ENCODE data around the gene ASS1.

The ASS1 gene

GRCh38 chr9:130500340-130501180, 55.8 kb downstream of the ASS1 start:
- no peak for DNase-seq

DNA sequence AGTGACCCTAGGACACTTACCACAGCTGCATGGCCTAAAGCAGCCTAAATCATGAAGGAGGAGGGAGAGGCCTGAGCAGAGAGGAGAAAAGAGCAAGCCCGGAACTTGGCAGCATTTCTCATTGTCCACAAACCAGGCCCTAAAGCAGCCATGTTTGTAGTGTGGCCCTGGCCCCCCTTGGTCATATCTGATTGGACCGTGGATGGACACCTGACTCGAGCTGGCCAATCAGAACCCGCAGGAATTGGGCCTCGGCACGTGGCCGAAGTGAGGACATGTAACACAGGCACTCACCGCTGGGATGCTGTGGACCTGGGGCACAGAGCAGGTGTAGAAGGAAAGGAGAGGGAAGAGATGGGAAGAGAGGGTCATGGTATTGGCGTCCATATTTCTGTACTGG, 56.9 kb downstream of the ASS1 start:
- DNase-seq, result no peak

DNA sequence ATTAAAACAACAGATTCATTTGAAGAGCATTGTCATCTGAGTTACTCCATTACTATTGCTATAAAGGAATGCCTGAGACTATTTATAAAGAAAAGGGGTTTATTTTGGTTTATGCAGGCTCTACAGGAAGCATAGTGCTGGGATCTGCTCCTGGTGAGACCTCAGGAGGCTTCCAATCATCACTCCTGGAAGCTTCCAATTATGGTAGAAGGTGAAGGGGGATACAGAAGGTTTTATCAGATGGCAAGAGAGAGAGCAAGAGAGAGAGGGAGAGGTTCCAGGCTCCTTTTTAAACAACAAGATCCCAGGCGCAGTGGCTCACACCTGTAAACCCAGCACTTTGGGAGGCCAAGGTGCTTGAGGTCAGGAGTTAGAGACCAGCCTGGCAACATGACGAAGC, 63.5 kb downstream of the ASS1 start:
- DNase-seq, result no peak

- no peak for DNase-seq
These were observed 67.4 kb downstream of the ASS1 start for GRCh38 chr9:130512199-130512598.

GRCh38 chr9:130513078-130513477, 68.3 kb downstream of the ASS1 start:
- DNase-seq, result no peak

- DNase-seq, result no peak
These were observed 73.5 kb downstream of the ASS1 start for GRCh38 chr9:130518233-130518632.

- DNase-seq, result no peak
These were observed 74.4 kb downstream of the ASS1 start for GRCh38 chr9:130518943-130519799.

DNA sequence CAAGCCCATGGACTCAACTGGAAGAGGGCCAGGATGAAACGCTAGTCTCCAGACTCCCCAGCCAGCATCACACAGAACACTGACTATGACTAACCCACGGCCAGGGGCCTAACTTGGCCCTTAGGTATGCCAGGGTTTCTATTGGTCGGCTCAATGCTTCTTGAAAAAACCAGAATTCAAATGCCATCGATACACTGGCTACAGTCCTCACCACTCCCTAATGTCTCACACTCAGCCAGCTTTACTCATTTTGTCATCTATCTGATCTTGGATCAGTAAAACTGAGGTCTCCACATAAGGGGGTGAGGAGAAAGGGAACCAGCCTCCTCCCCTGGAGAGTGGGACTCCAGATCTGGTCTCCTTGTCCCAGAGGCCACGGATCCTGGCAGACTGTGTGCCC, 75.2 kb downstream of the ASS1 start:
- DNase-seq, result no peak

DNA sequence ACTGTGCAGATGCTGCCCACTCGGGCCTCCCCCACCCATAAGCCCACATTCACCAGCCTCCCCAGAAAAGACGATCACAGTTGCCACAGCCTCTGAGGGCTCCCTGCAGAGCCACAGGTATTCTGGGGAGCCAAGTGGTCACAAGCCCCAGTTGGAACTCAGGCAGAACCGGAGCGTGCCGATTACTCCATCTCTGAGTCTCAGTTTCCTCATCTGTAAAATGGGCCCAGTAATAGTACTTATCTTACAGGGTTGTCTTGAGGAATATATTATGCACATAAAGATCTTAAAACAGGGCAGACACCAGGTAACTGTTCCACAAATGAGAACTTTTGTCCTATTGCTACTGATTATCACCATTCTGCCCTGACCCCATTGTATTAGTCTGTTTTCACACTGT, 77.0 kb downstream of the ASS1 start:
- DNase-seq, result no peak

GRCh38 chr9:130522233-130522808, 77.6 kb downstream of the ASS1 start:
- DNase-seq, result no peak

DNA sequence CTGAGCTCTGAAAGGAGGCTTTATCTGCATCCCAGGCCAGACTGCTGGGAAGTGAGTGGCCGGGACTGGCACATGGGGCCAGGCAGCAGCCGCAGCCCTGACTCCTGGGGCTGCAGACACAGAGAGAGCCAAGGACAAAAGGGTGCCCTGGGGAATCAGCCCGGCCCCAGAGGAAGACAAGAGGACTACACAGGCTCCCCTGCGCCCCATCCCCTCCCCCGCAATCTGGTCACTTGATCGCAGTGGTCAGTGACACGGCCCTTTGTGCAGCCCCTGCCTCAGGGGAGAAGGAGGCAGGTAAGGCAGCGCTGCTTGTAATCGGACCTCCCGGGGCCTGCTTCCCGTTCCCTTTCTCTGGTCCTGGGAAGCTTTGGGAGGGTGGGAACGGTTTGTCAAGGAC, 79.2 kb downstream of the ASS1 start:
- DNase-seq, result no peak

GRCh38 chr9:130526193-130526853, 81.6 kb downstream of the ASS1 start:
- DNase-seq, result no peak

DNA sequence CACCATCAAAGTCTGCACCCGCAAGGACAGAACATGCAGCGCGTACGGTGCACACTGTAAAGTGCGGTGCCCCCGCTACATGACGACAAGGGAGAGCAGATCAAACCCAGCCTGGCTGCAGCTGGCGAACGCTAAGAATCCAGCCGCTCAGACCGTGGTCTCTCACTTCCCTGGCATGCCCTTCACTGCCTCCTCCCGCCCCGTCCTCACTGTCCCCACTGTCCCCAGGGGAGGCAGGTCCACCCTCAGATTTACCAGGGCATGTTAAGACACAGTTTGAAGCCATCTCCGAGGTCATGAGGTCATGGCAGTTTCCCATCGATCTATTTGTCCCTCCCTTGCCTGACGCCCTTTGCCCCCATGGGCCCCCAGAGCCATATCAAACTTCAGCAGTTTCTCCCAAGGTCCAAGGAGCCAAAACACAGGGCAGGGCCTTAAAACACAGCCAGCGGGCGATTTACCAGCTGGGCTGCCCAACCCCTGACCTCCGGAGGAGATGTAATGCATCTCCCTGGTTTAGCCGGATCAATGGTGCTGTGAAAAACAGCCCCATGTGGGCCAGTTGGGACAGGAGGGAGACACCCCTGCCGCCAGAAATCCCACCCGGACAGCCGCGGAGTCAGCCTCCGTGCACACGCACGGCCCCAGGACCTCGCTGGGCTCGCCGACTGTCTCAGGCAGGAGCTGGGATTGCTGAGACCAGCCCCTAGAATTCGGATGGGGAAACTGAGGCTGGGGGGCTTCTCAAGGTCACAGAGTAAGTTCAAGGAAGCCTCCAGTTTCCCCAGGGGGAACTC, 82.3 kb downstream of the ASS1 start:
- no peak for DNase-seq

DNA sequence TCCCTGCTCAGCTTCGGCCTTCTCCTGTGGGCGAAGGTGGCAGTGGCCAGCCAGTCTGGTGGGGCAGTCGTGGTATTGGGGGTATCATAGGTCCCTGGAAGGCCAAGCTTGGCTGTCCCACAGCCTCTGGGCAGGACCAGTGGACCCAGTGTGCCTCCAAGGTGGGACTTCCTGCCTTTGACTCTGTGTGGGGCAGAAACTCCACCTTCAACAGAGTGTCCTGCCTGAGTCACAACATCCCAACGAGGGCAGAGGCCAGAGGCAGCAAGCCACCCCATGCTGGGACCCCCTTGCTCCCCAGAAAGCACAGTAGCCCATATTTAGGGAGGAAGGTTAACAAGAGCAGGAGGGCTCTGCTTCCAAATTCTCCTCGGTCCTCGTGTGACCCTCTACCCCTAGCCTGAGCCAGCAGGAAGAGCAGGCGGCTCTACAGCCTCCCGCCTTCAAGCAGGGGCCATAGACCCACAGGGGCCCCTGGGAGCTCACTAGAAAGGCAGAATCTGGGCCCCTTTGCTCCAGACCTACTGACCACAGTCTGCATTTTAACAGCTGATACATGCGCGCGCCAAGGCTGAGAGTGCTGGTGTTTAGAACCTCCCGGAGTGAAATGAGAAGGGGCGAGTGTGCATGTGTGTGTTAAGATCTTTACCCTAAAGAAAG, 83.0 kb downstream of the ASS1 start:
- DNase-seq, result no peak

DNA sequence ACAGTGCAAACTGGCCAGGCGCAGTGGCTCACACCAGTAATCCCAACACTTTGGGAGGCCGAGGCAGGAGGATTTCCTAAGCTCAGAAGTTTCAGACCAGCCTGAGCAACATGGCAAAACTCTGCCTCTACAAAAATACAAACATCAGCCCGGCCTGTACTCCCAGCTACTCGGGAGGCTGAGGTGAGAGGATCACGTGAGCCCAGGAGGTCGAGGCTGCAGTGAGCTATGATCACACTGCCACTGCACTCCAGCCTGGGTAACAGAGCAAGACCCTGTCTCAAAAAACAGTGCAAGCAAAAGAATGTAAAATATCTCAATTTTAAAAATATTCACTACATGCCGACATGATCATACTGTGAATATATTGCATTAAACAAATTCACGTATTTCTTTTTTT, 83.9 kb downstream of the ASS1 start:
- DNase-seq, result no peak

DNA sequence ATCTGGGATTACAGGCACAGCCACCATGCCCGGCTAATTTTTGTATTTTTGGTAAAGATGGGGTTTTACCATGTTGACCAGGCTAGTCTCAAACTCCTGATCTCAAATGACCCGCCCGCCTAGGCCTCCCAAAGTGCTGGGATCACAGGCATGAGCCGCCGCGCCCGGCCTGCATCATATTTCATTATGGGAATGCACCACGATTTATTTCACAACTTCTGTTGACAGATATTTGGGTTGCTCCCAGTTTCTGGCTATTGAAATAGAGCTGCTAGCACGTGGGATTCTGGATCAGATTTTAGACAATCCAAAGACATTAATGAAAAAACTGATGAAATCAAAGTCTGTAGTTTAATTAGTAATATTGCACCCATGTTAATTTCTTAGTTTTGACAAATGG, 86.2 kb downstream of the ASS1 start:
- DNase-seq, result peak; percentile 26

DNA sequence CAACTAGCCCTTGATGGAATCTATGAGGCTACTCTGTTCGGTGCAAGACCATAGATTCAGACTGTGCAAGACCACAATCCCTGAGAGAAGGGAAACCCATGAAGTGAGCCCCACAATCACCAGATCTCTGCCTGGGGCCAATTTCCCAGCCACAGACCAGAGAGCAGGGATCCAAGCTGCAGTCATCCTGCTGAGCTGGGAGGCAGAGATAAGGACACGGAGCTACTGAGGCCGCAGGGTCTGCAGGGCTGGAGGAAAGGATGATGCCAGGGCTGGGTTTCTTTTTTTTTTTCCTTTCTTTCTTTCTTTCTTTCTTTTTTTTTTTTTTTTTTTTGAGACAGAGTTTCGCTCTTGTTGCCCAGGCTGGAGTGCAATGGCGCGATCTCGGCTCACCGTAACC, 86.9 kb downstream of the ASS1 start:
- DNase-seq, result no peak

- DNase-seq, result no peak
These were observed 87.8 kb downstream of the ASS1 start for GRCh38 chr9:130532426-130533080.

GRCh38 chr9:130535818-130536521, 91.2 kb downstream of the ASS1 start:
- peak; percentile 35 for DNase-seq

DNA sequence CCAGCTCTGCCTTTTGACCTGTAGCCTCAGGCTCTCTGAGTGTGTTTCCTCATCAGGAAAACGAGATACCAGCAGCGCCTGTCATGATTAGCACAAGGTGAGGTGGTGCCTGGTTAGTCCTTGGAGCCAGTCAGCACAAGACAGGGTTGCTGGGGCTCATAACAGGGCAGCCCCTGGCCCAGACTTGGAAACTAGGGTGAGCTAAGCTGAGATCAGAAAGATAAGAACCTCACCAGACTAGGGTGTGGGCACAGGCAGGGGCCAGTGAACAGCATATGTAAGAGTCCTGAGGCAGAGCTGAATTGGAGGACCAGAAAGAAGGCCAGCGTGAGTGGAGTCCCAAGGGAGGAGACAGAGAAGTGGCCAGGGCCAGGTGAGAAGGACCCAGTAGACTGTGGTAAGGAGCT, 91.9 kb downstream of the ASS1 start:
- DNase-seq, result no peak

Data from fibroblast of skin of back (primary cell).